Neural cell (in vitro differentiated cells): ENCODE measurements around the gene NFASC.

Experiments
- CTCF ChIP-seq: fragments of 450-650 bp; IDR thresholded peaks from 2 replicates; pipeline ENCODE4 v1.5.1; 2014; ENCODE audit warnings: antibody characterized with exemption, mild to moderate bottlenecking, moderate library complexity; ENCODE audit not compliant: poor library complexity, severe bottlenecking
- EP300 ChIP-seq: fragments of 450-650 bp; conservative IDR thresholded peaks from 2 replicates; pipeline ENCODE4 v1.6.1; 2014; ENCODE audit warnings: antibody characterized with exemption, mild to moderate bottlenecking, moderate library complexity; ENCODE audit not compliant: poor library complexity, severe bottlenecking
- EZH2 ChIP-seq: fragments of 200-600, 300-800 bp; shearing (Covaris generic), sonication (generic); IDR thresholded peaks from 2 replicates; pipeline ENCODE4 v1.6.1; 2014; ENCODE audit warnings: antibody characterized with exemption, low read length, borderline replicate concordance, mild to moderate bottlenecking; ENCODE audit not compliant: insufficient read depth, poor library complexity, severe bottlenecking
- MXI1 ChIP-seq: fragments of 450-650 bp; conservative IDR thresholded peaks from 2 replicates; pipeline ENCODE4 v1.6.1; 2014; ENCODE audit warnings: antibody characterized with exemption, mild to moderate bottlenecking; ENCODE audit not compliant: poor library complexity, severe bottlenecking
- POLR2AphosphoS5 ChIP-seq: IDR thresholded peaks from 2 replicates; pipeline ENCODE4 v1.6.1; 2012
- REST ChIP-seq: IDR thresholded peaks from 2 replicates; pipeline ENCODE4 v1.6.1; 2012; ENCODE audit warnings: borderline replicate concordance
- SMC3 ChIP-seq: fragments of 450-650 bp; conservative IDR thresholded peaks from 2 replicates; pipeline ENCODE4 v1.6.1; 2014; ENCODE audit warnings: antibody characterized with exemption, mild to moderate bottlenecking, moderate library complexity; ENCODE audit not compliant: poor library complexity

GRCh38 chr1:204828352-204828850 is 42.3 kb upstream of the NFASC start:
- TF ChIP-seq CTCF: peak; percentile 70
- TF ChIP-seq EP300: no peak
- no peak for TF ChIP-seq EZH2
- peak; percentile 62 for TF ChIP-seq SMC3
- peak; percentile 92 for TF ChIP-seq POLR2AphosphoS5
- TF ChIP-seq MXI1: peak; percentile 37
- peak; percentile 47 for TF ChIP-seq REST
